Peyer's patch (tissue), 4 donors: Measurements from ENCODE around the gene SCUBE1.

Experiments
- POLR2A ChIP-seq, 2 donors: fragments of 450-650 bp; IDR thresholded peaks; one replicate each; pipeline ENCODE4 v1.5.1; 2017; ENCODE audit warnings: antibody characterized with exemption in 2 of 2, mild to moderate bottlenecking in 2 of 2, moderate library complexity in 2 of 2
- TF ChIP-seq, protein P1 (sequence below), 6 experiments: fragments of 450-650 bp in 4 of 6; fragments of 200-600 bp in 2 of 6; sonication (generic) in 1 of 6; IDR thresholded peaks; one replicate each; pipeline ENCODE4 v1.5.1; 2017 to 2019; ENCODE audit warnings: antibody characterized with exemption in 6 of 6, mild to moderate bottlenecking in 3 of 6, moderate library complexity in 1 of 6

DNA sequence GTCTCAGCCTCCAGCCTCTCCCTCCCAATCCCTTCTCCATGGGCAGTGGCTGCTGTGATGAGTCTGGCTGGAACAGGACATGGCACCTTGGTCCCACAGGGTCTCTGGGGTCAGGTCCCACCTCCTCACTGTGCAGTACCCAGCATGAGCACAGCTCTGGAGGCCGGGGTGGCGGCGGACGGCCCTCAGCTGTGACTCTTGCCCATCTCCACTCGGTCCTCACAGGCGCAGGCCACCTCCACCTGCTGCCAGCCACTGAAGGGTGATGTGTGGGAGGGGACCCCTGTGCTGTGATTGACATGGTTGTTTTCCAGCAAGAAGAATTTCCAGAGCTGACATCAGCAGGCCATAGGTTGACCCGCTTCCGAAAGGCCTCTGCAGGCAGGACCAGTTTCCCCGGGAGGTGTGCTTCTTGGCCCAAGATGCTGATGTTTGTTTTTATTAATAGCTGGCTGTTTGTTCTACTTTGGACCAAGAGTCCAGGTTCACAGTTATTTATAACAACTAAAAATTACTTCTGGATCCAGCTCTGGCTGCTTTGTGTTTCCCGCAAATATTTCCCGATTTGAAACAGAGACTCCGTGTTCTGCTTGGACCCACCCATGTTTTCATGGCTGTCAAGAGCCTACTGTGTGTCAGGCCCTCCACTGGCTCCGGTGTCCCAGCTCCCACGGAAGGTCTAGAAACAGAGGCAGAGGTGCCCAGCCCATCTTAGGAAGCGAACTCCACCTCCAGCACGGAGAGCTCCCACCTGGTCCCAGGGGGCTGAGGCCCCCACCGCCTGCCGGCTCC, 45.7 kb downstream of the SCUBE1 start:
- TF ChIP-seq POLR2A (IDR thresholded peaks at IDR 0.05) = no peak
- TF ChIP-seq, protein P1, sequence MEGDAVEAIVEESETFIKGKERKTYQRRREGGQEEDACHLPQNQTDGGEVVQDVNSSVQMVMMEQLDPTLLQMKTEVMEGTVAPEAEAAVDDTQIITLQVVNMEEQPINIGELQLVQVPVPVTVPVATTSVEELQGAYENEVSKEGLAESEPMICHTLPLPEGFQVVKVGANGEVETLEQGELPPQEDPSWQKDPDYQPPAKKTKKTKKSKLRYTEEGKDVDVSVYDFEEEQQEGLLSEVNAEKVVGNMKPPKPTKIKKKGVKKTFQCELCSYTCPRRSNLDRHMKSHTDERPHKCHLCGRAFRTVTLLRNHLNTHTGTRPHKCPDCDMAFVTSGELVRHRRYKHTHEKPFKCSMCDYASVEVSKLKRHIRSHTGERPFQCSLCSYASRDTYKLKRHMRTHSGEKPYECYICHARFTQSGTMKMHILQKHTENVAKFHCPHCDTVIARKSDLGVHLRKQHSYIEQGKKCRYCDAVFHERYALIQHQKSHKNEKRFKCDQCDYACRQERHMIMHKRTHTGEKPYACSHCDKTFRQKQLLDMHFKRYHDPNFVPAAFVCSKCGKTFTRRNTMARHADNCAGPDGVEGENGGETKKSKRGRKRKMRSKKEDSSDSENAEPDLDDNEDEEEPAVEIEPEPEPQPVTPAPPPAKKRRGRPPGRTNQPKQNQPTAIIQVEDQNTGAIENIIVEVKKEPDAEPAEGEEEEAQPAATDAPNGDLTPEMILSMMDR (IDR thresholded peaks at IDR 0.05) = no peak
